GM12878 (cell line): Measurements from ENCODE around the gene PABPC4L. TPM values are rescaled to one million over a fixed set of nuclear protein-coding genes. Genes with fewer than 3 reads are reported as not detected.

Experiments
- ATAC-seq: fragments of 200-7000 bp; cut with Tn5 transposase; 3 replicates; pipeline ENCODE4 v1.9.1; 2020; ENCODE audit warnings: mild to moderate bottlenecking, moderate library complexity
- BruUV-seq: library from RNA; stranded (reverse); fragments of 400-500 nt; replicated peaks from 2 replicates; lab custom pipeline; 2021; lab: Mats Ljungman, UMichigan
- CTCF ChIA-PET: fragments of 300-600 bp; sonication (Branson Sonifier 250); formaldehyde crosslinking; extraction: SDS; loops from one replicate; lab custom pipeline; 2021; ENCODE audit warnings: inconsistent platforms; lab: Yijun Ruan, JAX
- POLR2A ChIA-PET: fragments of 350-600 bp; formaldehyde crosslinking; extraction: SDS; loops from one replicate; lab custom pipeline; 2021; ENCODE audit warnings: inconsistent platforms; lab: Charles Lee
- RAD21 ChIA-PET: fragments of 300-600 bp; sonication (Branson Sonifier 250); formaldehyde crosslinking; loops from one replicate; lab custom pipeline; 2023; ENCODE audit warnings: antibody characterized with exemption; ENCODE audit not compliant: unreplicated experiment; lab: Charles Lee
- SMC1A ChIA-PET: fragments of 300-600 bp; sonication (Branson Sonifier 250); formaldehyde crosslinking; loops from one replicate; lab custom pipeline; 2023; ENCODE audit not compliant: unreplicated experiment, uncharacterized antibody; lab: Charles Lee
- DNase-seq: peaks from one replicate; pipeline ENCODE4 v3.0.0-alpha.2; 2011; ENCODE audit warnings: low read depth, low spot score
- FAIRE-seq: peaks from 3 replicates; lab custom pipeline; 2011; peaks lifted over from hg19 to GRCh38; lab: Jason Lieb, UNC
- H2AFZ ChIP-seq: 2 replicates; pipeline ENCODE4 v1.6.0; 2011; ENCODE audit warnings: low read depth, low read length, control low read depth; ENCODE audit not compliant: control insufficient read depth
- H3K27ac ChIP-seq: 2 replicates; pipeline ENCODE4 v1.5.1; 2011; ENCODE audit warnings: control low read depth; ENCODE audit not compliant: control insufficient read depth, insufficient read depth
- H3K27me3 ChIP-seq, 2 experiments: replicated peaks in 1 of 2; 2 replicates each; pipeline versions ENCODE4 v1.6.0 to v1.6.1; 2011; ENCODE audit warnings: low read length in 1 of 2; ENCODE audit not compliant: control insufficient read depth in 2 of 2, insufficient read depth in 2 of 2
- H3K36me3 ChIP-seq, 2 experiments: 2 replicates each; pipeline ENCODE4 v1.5.1; 2011; ENCODE audit warnings: low read length in 1 of 2; ENCODE audit not compliant: control insufficient read depth in 2 of 2, insufficient read depth in 2 of 2
- H3K4me1 ChIP-seq: 2 replicates; pipeline ENCODE4 v1.6.1; 2011; ENCODE audit warnings: mild to moderate bottlenecking, low read length, moderate library complexity, mixed read lengths; ENCODE audit not compliant: control insufficient read depth, insufficient read depth
- H3K4me2 ChIP-seq: 2 replicates; pipeline ENCODE4 v1.6.0; 2011; ENCODE audit warnings: control low read depth; ENCODE audit not compliant: control insufficient read depth, insufficient read depth
- H3K4me3 ChIP-seq: fragments of 200-600 bp; sonication (generic); 2 replicates; pipeline ENCODE4 v1.5.1; 2016
- H3K79me2 ChIP-seq: 2 replicates; pipeline ENCODE4 v1.6.0; 2011; ENCODE audit warnings: low read length; ENCODE audit not compliant: control insufficient read depth, insufficient read depth
- H3K9ac ChIP-seq: 2 replicates; pipeline ENCODE4 v1.8.0; 2011; ENCODE audit warnings: low read length, control low read depth, mixed read lengths; ENCODE audit not compliant: control insufficient read depth, insufficient read depth
- H3K9me3 ChIP-seq: replicated peaks from 3 replicates; pipeline ENCODE4 v1.5.1; 2011; ENCODE audit warnings: mild to moderate bottlenecking, low read length; ENCODE audit not compliant: control insufficient read depth, insufficient read depth
- H4K20me1 ChIP-seq: 2 replicates; pipeline ENCODE4 v1.6.0; 2011; ENCODE audit not compliant: control insufficient read depth, insufficient read depth
- HDAC6 ChIP-seq: fragments of 200-600 bp; sonication (generic); IDR thresholded peaks from one replicate; pipeline ENCODE4 v1.8.0; 2017; ENCODE audit warnings: antibody characterized with exemption; ENCODE audit not compliant: unreplicated experiment
- MTA2 ChIP-seq: fragments of 450-650 bp; IDR thresholded peaks from 2 replicates; pipeline ENCODE4 v1.6.1; 2016; ENCODE audit warnings: low read depth, mild to moderate bottlenecking, moderate library complexity
- SIX5 ChIP-seq: IDR thresholded peaks from 2 replicates; pipeline ENCODE4 v1.6.1; 2011; ENCODE audit warnings: mild to moderate bottlenecking, low read depth, low read length, moderate library complexity; ENCODE audit not compliant: severe bottlenecking
- YBX1 ChIP-seq: fragments of 450-650 bp; IDR thresholded peaks from 2 replicates; pipeline ENCODE4 v1.6.1; 2016; ENCODE audit warnings: antibody characterized with exemption
- ZNF622 ChIP-seq: fragments of 450-650 bp; IDR thresholded peaks from 2 replicates; pipeline ENCODE4 v1.6.1; 2017; ENCODE audit warnings: mild to moderate bottlenecking, inconsistent platforms
- ZSCAN29 ChIP-seq: fragments of 450-650 bp; IDR thresholded peaks from 2 replicates; pipeline ENCODE4 v1.6.1; 2017; ENCODE audit warnings: mild to moderate bottlenecking, moderate library complexity
- WGBS: methylation state at CpG from one replicate; pipeline ENCODE4 v1.1.6; 2016; ENCODE audit warnings: low lambda C conversion rate; ENCODE audit not compliant: insufficient replicate concordance, insufficient coverage; ENCODE audit errors: missing lambda C conversion rate; 5-methylcytosine and 5-hydroxymethylcytosine counted together
- in situ Hi-C: fragments of 300-500 bp; cut with MboI; formaldehyde crosslinking; loops from 9 replicates; pipeline ENCODE4 v1.14.3; 2018; ENCODE audit warnings: mixed read lengths
- intact Hi-C: fragments of 100-400 bp; cut with micrococcal nuclease; formaldehyde crosslinking; loops from one replicate; pipeline ENCODE4 v1.14.2; 2022; ENCODE audit not compliant: unreplicated experiment
- polyA plus RNA-seq, 11 experiments: library from polyadenylated mRNA; depleted of rRNA in 4 of 11; unstranded in 6 of 11; stranded (reverse) in 5 of 11; fragments of >200 nt; fragmentation: Nextera tagmentation in 4 of 11; fragmentation: Illumina TruSeq in 1 of 11; extraction: Ambion mirVana in 4 of 11; extraction: Trizol in 1 of 11; gene quantifications; 1 replicate in 1 of 11; 2 replicates in 10 of 11; pipeline versions ENCODE4 v1.2.1 to v1.2.3, GENCODE V29; 2011 to 2016; ENCODE audit warnings: inconsistent platforms in 2 of 11, missing spikeins in 2 of 11, low read depth in 1 of 11
- total RNA-seq, 4 experiments: library from RNA; depleted of rRNA in 3 of 4; stranded (reverse); fragments of >200 nt in 3 of 4; fragmentation: Illumina TruSeq in 1 of 4; extraction: Trizol in 1 of 4; gene quantifications; 2 replicates each; pipeline versions ENCODE4 v1.2.1 to v1.2.3, GENCODE V29; 2013 to 2021
- TF ChIP-seq, protein P1 (sequence below): IDR thresholded peaks from 2 replicates; pipeline ENCODE4 v1.6.1; 2012; ENCODE audit warnings: improper control_type of control experiment, low read depth, low read length; ENCODE audit not compliant: insufficient replicate concordance

The PABPC4L gene
- total and polyA plus RNA-seq, 10 of the 15 experiments (the other 5 are each of a cell fraction or from before 2014, with no cell fraction given) = not detected

DNA sequence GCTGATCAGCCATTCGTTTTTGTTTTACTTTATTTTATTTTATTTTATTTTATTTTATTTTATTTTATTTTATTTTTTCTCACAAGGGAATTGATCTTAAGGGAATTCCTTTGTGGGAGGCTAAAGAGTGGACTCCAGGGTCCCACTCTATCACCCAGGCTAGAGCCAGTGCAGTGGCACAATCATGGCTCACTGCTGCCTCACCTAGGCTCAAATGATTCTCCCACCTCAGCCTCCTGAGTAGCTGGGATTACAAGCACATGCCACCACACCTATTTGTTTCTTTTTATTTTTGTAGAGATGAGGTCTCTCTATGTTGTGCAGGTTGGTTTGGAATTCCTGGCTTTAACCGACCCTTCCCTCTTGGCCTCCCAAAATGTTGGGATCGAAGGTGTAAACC lies 17.5 kb upstream of the PABPC4L start:
- DNase-seq (no peak), FAIRE-seq (no peak), ATAC-seq (no peak)
- ChIA-PET RAD21 (no interaction called here), SMC1A (no interaction called here), POLR2A (no interaction called here), CTCF (interaction anchor here (0.6 kb wide), 2 partner anchors 193 to 400 kb away, joined by 3 to 4 read pairs; no protein-coding TSS in a partner anchor)
- Histone ChIP-seq H3K36me3 (no peaks in the 10 kb centered on the region), H3K4me1 (no peaks in the 10 kb centered on the region), H3K9me3 (no peaks in the 10 kb centered on the region), H3K27me3 (no peaks in the 10 kb centered on the region), H3K4me3 (no peak overlapping the region), H4K20me1 (no peaks in the 10 kb centered on the region), H3K4me2 (no peak overlapping the region), H3K9ac (no peak overlapping the region), H3K79me2 (no peaks in the 10 kb centered on the region), H2AFZ (no peak overlapping the region), H3K27ac (no peak overlapping the region)
- in situ Hi-C loops = no loop called here
- intact Hi-C loops = no loop called here
- BruUV-seq = no TSS peak
- WGBS = 17% methylated on average over 3 of the region's 3 CpGs
- TF ChIP-seq SIX5 = no peak
- no peak for TF ChIP-seq YBX1
- TF ChIP-seq ZSCAN29 = no peak
- TF ChIP-seq HDAC6 = no peak
- no peak for TF ChIP-seq MTA2
- TF ChIP-seq ZNF622 = no peak
- TF ChIP-seq, protein P1, sequence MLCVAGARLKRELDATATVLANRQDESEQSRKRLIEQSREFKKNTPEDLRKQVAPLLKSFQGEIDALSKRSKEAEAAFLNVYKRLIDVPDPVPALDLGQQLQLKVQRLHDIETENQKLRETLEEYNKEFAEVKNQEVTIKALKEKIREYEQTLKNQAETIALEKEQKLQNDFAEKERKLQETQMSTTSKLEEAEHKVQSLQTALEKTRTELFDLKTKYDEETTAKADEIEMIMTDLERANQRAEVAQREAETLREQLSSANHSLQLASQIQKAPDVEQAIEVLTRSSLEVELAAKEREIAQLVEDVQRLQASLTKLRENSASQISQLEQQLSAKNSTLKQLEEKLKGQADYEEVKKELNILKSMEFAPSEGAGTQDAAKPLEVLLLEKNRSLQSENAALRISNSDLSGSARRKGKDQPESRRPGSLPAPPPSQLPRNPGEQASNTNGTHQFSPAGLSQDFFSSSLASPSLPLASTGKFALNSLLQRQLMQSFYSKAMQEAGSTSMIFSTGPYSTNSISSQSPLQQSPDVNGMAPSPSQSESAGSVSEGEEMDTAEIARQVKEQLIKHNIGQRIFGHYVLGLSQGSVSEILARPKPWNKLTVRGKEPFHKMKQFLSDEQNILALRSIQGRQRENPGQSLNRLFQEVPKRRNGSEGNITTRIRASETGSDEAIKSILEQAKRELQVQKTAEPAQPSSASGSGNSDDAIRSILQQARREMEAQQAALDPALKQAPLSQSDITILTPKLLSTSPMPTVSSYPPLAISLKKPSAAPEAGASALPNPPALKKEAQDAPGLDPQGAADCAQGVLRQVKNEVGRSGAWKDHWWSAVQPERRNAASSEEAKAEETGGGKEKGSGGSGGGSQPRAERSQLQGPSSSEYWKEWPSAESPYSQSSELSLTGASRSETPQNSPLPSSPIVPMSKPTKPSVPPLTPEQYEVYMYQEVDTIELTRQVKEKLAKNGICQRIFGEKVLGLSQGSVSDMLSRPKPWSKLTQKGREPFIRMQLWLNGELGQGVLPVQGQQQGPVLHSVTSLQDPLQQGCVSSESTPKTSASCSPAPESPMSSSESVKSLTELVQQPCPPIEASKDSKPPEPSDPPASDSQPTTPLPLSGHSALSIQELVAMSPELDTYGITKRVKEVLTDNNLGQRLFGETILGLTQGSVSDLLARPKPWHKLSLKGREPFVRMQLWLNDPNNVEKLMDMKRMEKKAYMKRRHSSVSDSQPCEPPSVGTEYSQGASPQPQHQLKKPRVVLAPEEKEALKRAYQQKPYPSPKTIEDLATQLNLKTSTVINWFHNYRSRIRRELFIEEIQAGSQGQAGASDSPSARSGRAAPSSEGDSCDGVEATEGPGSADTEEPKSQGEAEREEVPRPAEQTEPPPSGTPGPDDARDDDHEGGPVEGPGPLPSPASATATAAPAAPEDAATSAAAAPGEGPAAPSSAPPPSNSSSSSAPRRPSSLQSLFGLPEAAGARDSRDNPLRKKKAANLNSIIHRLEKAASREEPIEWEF = no peak
